HEK293 (cell line): ENCODE data around the gene SHLD1.

Experiments used
- BCL11B ChIP-seq: fragments of 450-650 bp; formaldehyde crosslinking; IDR thresholded peaks from 2 replicates; pipeline ENCODE4 v1.5.1; 2016; ENCODE audit warnings: low read depth, missing biosample characterization, missing genetic modification characterization
- CTCF ChIP-seq: fragments of 450-650 bp; formaldehyde crosslinking; IDR thresholded peaks from 2 replicates; pipeline ENCODE4 v1.5.1; 2016; ENCODE audit warnings: missing biosample characterization, missing genetic modification characterization
- EGR2 ChIP-seq: fragments of 450-650 bp; formaldehyde crosslinking; IDR thresholded peaks from 2 replicates; pipeline ENCODE4 v1.5.1; 2016; ENCODE audit warnings: low read depth, missing biosample characterization, missing genetic modification characterization
- ELK4 ChIP-seq: IDR thresholded peaks from 2 replicates; pipeline ENCODE4 v1.6.1; 2011; ENCODE audit warnings: mild to moderate bottlenecking, low read depth, low read length, borderline replicate concordance
- GFI1B ChIP-seq: fragments of 450-650 bp; formaldehyde crosslinking; IDR thresholded peaks from 2 replicates; pipeline ENCODE4 v1.5.1; 2016; ENCODE audit warnings: missing biosample characterization, missing genetic modification characterization
- GLI4 ChIP-seq: fragments of 450-650 bp; formaldehyde crosslinking; IDR thresholded peaks from 2 replicates; pipeline ENCODE4 v1.5.1; 2016; ENCODE audit warnings: missing biosample characterization, missing genetic modification characterization
- GLIS1 ChIP-seq: fragments of 450-650 bp; formaldehyde crosslinking; IDR thresholded peaks from 2 replicates; pipeline ENCODE4 v1.5.1; 2016; ENCODE audit warnings: missing biosample characterization, missing genetic modification characterization
- IKZF3 ChIP-seq: fragments of 450-650 bp; IDR thresholded peaks from 2 replicates; pipeline ENCODE4 v1.5.0; 2018; ENCODE audit warnings: missing biosample characterization, mild to moderate bottlenecking, missing genetic modification characterization, moderate library complexity
- KLF10 ChIP-seq: fragments of 450-650 bp; IDR thresholded peaks from 2 replicates; pipeline ENCODE4 v1.5.1; 2018; ENCODE audit warnings: missing biosample characterization, mild to moderate bottlenecking, missing genetic modification characterization
- PRDM1 ChIP-seq: fragments of 450-650 bp; formaldehyde crosslinking; IDR thresholded peaks from 2 replicates; pipeline ENCODE4; 2016; ENCODE audit warnings: missing biosample characterization, missing genetic modification characterization
- SCRT1 ChIP-seq: fragments of 450-650 bp; formaldehyde crosslinking; IDR thresholded peaks from 2 replicates; pipeline ENCODE4 v1.5.1; 2016; ENCODE audit warnings: missing biosample characterization, missing genetic modification characterization, borderline replicate concordance
- TRIM28 ChIP-seq: IDR thresholded peaks from 2 replicates; pipeline ENCODE4 v1.6.1; 2011; ENCODE audit warnings: low read length, control low read depth, borderline replicate concordance
- ZBTB6 ChIP-seq: fragments of 450-650 bp; formaldehyde crosslinking; IDR thresholded peaks from 2 replicates; pipeline ENCODE4 v1.5.1; 2017; ENCODE audit warnings: missing biosample characterization, missing genetic modification characterization
- ZBTB7A ChIP-seq: fragments of 450-650 bp; formaldehyde crosslinking; IDR thresholded peaks from 2 replicates; pipeline ENCODE4 v1.5.1; 2016; ENCODE audit warnings: low read depth, missing biosample characterization, missing genetic modification characterization
- ZNF114 ChIP-seq: fragments of 450-650 bp; formaldehyde crosslinking; IDR thresholded peaks from 2 replicates; pipeline ENCODE4 v1.5.0; 2017; ENCODE audit warnings: missing biosample characterization, missing genetic modification characterization
- ZNF132 ChIP-seq: fragments of 450-650 bp; formaldehyde crosslinking; IDR thresholded peaks from 2 replicates; pipeline ENCODE4 v1.5.1; 2017; ENCODE audit warnings: missing biosample characterization, missing genetic modification characterization, borderline replicate concordance
- ZNF140 ChIP-seq: fragments of 450-650 bp; formaldehyde crosslinking; IDR thresholded peaks from 2 replicates; pipeline ENCODE4 v1.5.1; 2016; ENCODE audit warnings: missing biosample characterization, missing genetic modification characterization
- ZNF169 ChIP-seq: fragments of 450-650 bp; formaldehyde crosslinking; IDR thresholded peaks from 2 replicates; pipeline ENCODE4 v1.5.1; 2016; ENCODE audit warnings: missing biosample characterization, missing genetic modification characterization
- ZNF223 ChIP-seq: fragments of 450-650 bp; formaldehyde crosslinking; IDR thresholded peaks from 2 replicates; pipeline ENCODE4 v1.5.1; 2016; ENCODE audit warnings: missing biosample characterization, missing genetic modification characterization
- ZNF248 ChIP-seq: fragments of 450-650 bp; formaldehyde crosslinking; IDR thresholded peaks from 2 replicates; pipeline ENCODE4 v1.5.1; 2017; ENCODE audit warnings: missing biosample characterization, missing genetic modification characterization
- ZNF394 ChIP-seq: fragments of 450-650 bp; formaldehyde crosslinking; IDR thresholded peaks from 2 replicates; pipeline ENCODE4 v1.5.1; 2016; ENCODE audit warnings: missing biosample characterization, missing genetic modification characterization, mild to moderate bottlenecking, moderate library complexity, borderline replicate concordance
- ZNF558 ChIP-seq: fragments of 450-650 bp; formaldehyde crosslinking; IDR thresholded peaks from 2 replicates; pipeline ENCODE4 v1.5.1; 2016; ENCODE audit warnings: missing biosample characterization, missing genetic modification characterization
- ZNF560 ChIP-seq: fragments of 450-650 bp; formaldehyde crosslinking; IDR thresholded peaks from 2 replicates; pipeline ENCODE4 v1.5.1; 2017; ENCODE audit warnings: missing biosample characterization, missing genetic modification characterization, borderline replicate concordance
- ZNF561 ChIP-seq: fragments of 450-650 bp; IDR thresholded peaks from 2 replicates; pipeline ENCODE4 v1.5.1; 2018; ENCODE audit warnings: missing biosample characterization, missing genetic modification characterization, borderline replicate concordance
- ZNF580 ChIP-seq: fragments of 450-650 bp; formaldehyde crosslinking; IDR thresholded peaks from 2 replicates; pipeline ENCODE4 v1.5.1; 2016; ENCODE audit warnings: missing biosample characterization, missing genetic modification characterization
- ZNF600 ChIP-seq: fragments of 450-650 bp; formaldehyde crosslinking; IDR thresholded peaks from 2 replicates; pipeline ENCODE4 v1.5.1; 2016; ENCODE audit warnings: missing biosample characterization, missing genetic modification characterization
- ZNF621 ChIP-seq: fragments of 450-650 bp; formaldehyde crosslinking; IDR thresholded peaks from 2 replicates; pipeline ENCODE4 v1.5.1; 2017; ENCODE audit warnings: missing biosample characterization, missing genetic modification characterization
- ZNF623 ChIP-seq: fragments of 450-650 bp; formaldehyde crosslinking; IDR thresholded peaks from 2 replicates; pipeline ENCODE4 v1.5.1; 2016; ENCODE audit warnings: missing biosample characterization, missing genetic modification characterization
- ZNF624 ChIP-seq: fragments of 450-650 bp; formaldehyde crosslinking; IDR thresholded peaks from 2 replicates; pipeline ENCODE4 v1.5.1; 2017; ENCODE audit warnings: missing biosample characterization, missing genetic modification characterization
- ZNF629 ChIP-seq: fragments of 450-650 bp; formaldehyde crosslinking; IDR thresholded peaks from 2 replicates; pipeline ENCODE4 v1.5.1; 2017; ENCODE audit warnings: missing biosample characterization, missing genetic modification characterization
- ZNF747 ChIP-seq: fragments of 450-650 bp; formaldehyde crosslinking; IDR thresholded peaks from 2 replicates; pipeline ENCODE4 v1.5.1; 2016; ENCODE audit warnings: missing biosample characterization, missing genetic modification characterization
- ZSCAN23 ChIP-seq: fragments of 450-650 bp; formaldehyde crosslinking; IDR thresholded peaks from 2 replicates; pipeline ENCODE4 v1.5.1; 2016; ENCODE audit warnings: missing biosample characterization, missing genetic modification characterization
- TF ChIP-seq, protein P1 (sequence below): fragments of 450-650 bp; formaldehyde crosslinking; IDR thresholded peaks from 2 replicates; pipeline ENCODE4; 2016; ENCODE audit warnings: missing biosample characterization, missing genetic modification characterization

Gene SHLD1

GRCh38 chr20:5845681-5846615, 95.7 kb downstream of the SHLD1 start (continued):
- TF ChIP-seq ZNF580 (tag by site-specific recombination) (no peak), ZNF223 (tag by site-specific recombination) (no peak), ZNF114 (tag by site-specific recombination) (no peak), ZNF394 (tag by site-specific recombination) (no peak), EGR2 (tag by site-specific recombination) (no peak), ZNF558 (tag by site-specific recombination) (no peak; the same call in 1 of the 2 replicates), ZBTB6 (tag by site-specific recombination) (no peak), BCL11B (tag by site-specific recombination) (no peak), KLF10 (0 out of 2 replicates have a peak, but pooled peaks have one; percentile 23), ZNF169 (tag by site-specific recombination) (no peak), ZNF629 (peak; percentile 96), ZNF600 (tag by site-specific recombination) (no peak; the same call in 1 of the 2 replicates), ELK4 (no peak), ZNF621 (tag by site-specific recombination) (no peak), ZNF248 (tag by site-specific recombination) (no peak), ZNF624 (tag by site-specific recombination) (no peak), PRDM1 (no peak), CTCF (no peak), ZNF560 (no peak), IKZF3 (no peak), ZSCAN23 (tag by site-specific recombination) (no peak), ZNF623 (no peak), ZNF747 (tag by site-specific recombination) (no peak), ZBTB7A (tag by site-specific recombination) (no peak), ZNF132 (no peak), GFI1B (tag by site-specific recombination) (peak; percentile 69; the same call in 1 of the 2 replicates), SCRT1 (tag by site-specific recombination) (no peak), TRIM28 (no peak), ZNF561 (tag by site-specific recombination) (no peak), GLI4 (tag by site-specific recombination) (no peak), ZNF140 (tag by site-specific recombination) (no peak), GLIS1 (tag by site-specific recombination) (peak; percentile 51)
- TF ChIP-seq, protein P1, sequence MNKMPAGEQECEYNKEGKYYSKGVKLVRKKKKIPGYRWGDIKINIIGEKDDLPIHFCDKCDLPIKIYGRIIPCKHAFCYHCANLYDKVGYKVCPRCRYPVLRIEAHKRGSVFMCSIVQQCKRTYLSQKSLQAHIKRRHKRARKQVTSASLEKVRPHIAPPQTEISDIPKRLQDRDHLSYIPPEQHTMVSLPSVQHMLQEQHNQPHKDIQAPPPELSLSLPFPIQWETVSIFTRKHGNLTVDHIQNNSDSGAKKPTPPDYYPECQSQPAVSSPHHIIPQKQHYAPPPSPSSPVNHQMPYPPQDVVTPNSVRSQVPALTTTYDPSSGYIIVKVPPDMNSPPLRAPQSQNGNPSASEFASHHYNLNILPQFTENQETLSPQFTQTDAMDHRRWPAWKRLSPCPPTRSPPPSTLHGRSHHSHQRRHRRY = no peak
